Myocyte (in vitro differentiated cells): Measurements from ENCODE around the gene CHMP4A. TPM values are rescaled to one million over a fixed set of nuclear protein-coding genes. Genes with fewer than 3 reads are reported as not detected.
A peak's percentile ranks its signal among the peaks of the same experiment; 100 is the strongest.

Experiments used
- DNase-seq: peaks from one replicate; pipeline ENCODE4 v3.0.0-alpha.2; 2012; ENCODE audit warnings: low read depth
- total RNA-seq: library from RNA; depleted of rRNA; stranded (reverse); fragments of >200 nt; gene quantifications from 2 replicates; pipeline ENCODE4 v1.2.3, GENCODE V29; 2014

The CHMP4A gene
- total RNA-seq, 1 donor from 2014 or later: 49.6 TPM

GRCh38 chr14:24196071-24197055 is 16.9 kb downstream of the CHMP4A start:
- peak; percentile 40 for DNase-seq

GRCh38 chr14:24195186-24196070 is 17.9 kb downstream of the CHMP4A start, which contains the start of gene TM9SF1:
TM9SF1 (minus strand) TSS chr14:24195441; CDS start chr14:24195019, 422 bp downstream.
- peak; percentile 90 for DNase-seq

GRCh38 chr14:24194873-24195185 is 18.5 kb downstream of the CHMP4A start:
- DNase-seq: no peak

DNA sequence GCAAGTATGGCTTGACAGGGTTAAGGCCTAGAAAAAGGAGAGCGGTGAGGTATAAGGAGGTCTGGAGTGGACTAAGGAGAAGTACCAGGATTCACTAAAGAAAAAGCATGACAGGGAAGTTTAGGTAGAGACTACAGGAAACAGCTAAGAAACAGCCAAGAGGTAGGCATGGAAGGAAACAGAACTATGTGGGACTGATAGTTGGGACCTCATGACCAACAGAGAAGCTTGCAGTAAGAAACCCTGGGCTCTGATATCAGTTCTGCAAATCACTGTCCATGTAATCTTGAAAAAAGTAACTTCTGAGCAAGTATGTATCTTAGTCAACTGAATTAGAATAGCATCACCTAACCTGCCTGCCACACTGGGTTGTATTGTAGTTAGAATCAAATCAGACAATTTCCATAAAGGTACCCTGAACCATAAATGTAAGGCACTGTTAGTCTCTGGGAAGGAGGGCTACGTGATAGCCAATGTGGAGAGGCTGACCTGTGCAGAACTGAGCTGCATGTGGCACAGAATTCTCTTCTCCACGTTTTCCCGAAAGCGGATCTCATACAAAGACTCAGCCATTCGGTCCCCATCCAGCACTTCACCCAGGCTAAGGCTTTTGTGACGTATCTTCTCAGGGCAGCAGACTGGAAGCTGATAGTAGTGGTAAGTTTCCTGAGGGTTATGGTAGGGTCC is 19.0 kb downstream of the CHMP4A start:
- DNase-seq: no peak

DNA sequence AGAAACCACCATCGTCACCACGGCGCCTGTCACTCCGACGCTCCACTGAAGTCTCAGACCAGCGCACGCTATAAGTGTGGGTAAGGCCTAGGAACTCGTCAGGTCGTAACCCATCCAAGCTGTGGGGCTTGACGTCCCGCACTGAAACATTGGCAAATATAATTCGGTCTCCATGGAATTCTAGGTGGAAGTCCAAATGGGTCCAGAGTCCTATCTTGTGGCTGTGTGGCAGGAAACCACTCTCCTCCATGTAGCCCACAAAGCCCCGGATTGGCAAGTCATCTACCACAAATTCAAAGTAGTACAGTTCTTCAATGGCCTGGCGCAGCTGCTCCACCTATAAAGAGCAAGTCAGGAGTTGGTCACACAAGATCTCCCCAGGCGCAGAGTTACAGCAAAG is 20.4 kb downstream of the CHMP4A start:
- DNase-seq: peak; percentile 32

GRCh38 chr14:24190416-24190815 is 22.9 kb downstream of the CHMP4A start:
- no peak for DNase-seq

DNA sequence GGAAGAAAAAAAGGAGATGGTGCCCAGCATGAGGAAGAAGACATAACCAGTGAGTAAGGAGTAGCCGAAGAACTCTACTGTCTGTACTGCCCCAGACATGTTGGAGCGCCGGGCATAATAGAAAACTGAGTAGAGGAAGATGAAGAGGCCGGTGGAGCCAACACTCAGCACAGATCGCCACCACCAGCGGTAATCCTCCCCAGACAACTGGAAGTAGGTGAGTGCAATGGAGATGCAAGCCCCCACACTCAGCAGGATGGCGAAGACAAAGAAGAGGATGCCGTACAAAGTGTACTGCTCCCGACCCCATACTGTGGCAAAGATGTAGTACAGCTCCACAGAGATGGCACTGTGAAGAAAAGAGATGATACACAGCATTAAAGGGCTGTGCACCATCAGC is 23.8 kb downstream of the CHMP4A start:
- no peak for DNase-seq

GRCh38 chr14:24189059-24189375 is 24.3 kb downstream of the CHMP4A start:
- DNase-seq: no peak

GRCh38 chr14:24188251-24189058 is 24.8 kb downstream of the CHMP4A start, which contains the start of gene IPO4:
IPO4 (minus strand) TSS chr14:24188816; CDS start chr14:24188787, 29 bp downstream.
- DNase-seq: peak; percentile 98

- peak; percentile 75 for DNase-seq
Measured at GRCh38 chr14:24187539-24187915, 25.8 kb downstream of the CHMP4A start.

- no peak for DNase-seq
Measured at GRCh38 chr14:24186831-24187538, 26.3 kb downstream of the CHMP4A start.

GRCh38 chr14:24185741-24186140 is 27.5 kb downstream of the CHMP4A start:
- DNase-seq: no peak

DNA sequence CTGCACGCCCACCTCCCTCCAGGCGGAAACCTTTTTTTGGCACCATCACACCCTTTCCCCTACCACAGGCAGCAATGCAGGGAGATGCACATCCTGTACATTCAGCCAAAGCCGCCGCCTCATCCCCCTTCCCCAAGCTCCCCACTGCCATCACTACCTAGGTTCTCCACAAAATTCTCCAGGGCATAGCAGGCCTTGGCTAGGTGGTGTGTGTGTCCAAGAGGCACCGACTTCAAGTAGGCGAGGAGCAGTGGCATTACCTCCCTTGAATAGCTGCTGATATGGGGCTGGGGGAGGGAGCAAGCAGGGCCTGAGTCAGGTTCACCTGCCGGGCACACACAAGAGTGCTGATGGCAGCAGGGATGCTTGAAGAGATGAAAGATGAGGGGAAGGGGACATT is 28.3 kb downstream of the CHMP4A start:
- no peak for DNase-seq

DNA sequence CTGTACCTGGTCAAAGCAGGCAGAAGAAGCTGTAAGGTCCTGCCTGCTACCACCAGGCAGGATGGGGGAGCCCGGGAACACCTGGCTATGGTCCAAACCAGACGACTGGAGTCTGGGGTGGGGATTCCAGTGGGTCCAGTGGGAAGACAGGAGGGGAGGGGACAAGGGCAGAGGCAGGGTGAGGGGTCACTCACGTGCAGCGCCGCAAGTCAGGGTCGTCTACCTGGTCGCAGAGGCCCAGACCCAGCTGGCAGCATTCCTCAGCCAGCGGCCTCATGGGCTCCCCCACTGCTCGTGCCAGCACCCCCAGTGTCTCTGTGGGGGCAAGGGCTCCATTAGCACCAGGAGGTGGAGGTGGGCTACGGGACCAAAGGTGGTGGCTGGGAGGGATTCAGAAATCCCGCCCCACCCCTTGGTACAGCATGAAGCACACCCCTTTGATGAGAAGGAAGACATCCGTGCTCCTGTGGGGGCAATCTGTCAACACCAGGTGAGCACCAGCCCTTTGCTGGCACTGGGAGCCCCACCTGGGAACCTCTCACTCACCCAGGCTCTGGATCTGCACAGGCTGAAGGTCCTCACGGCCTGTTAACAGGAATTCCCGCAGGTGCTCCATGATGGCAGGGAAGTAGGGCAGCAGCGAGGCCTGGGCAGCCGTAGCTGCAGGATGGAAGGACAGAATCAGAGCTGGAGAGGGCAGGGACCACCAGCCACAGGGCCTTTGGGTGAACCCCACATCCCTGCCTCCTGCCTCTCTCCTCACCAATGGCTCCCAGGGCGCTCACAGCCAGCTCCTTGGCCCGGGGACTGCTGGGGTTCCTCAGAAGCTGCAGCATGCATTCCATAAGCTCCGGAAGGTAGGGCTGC is 29.0 kb downstream of the CHMP4A start:
- no peak for DNase-seq

GRCh38 chr14:24183014-24183481 is 30.2 kb downstream of the CHMP4A start:
- no peak for DNase-seq

DNA sequence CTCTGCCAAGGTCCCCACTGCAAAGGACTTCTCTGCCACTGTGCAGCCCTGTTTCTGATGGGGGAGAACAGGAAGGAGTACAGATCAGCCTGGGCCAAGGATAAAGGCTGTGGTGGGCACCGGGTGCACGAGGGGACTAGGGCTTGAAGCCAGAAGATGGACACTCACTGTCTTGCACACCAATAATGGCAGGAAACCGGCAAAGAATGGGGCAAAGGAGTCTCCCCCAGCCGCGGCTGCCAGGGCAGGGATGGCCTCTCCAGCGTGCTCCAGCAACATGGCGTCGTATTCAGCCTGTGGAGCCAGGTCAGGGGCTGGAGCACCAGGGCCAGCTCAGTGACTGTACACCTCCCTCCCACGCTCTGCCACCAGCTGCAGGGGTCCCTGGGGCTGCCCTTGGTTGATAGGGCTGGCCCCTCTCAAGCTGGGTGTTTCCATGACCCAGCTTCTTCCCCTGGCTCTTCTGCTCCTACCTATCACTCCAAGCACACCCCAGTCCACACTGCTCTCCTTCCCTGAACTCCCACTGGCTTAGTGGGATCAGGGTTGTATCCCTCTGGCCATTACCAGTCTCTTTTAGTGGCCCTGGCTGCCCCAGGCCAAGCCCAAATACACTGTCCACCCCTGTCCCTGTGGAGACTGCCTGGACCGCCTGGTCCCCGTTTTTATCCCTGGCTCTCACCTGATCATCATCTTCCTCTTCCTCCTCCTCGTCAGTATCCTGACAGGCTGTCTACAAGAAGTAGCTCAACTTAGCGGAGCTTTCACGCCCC is 31.0 kb downstream of the CHMP4A start:
- DNase-seq: no peak

GRCh38 chr14:24181371-24182077 is 31.8 kb downstream of the CHMP4A start:
- no peak for DNase-seq
